ENCODE results near the gene UBE2F. TPM values are rescaled to one million over a fixed set of nuclear protein-coding genes. Genes with fewer than 3 reads are reported as not detected.
"Not testable (repeated sequence)": the region's sequence is repeated elsewhere in the genome, so short reads cannot be mapped to it uniquely, and the experiment has no call there.

Gene UBE2F
- polyA plus RNA-seq, 3 donors: 51.1 to 120 (median 117) TPM

GRCh38 chr2:237980751-237981150 is 13.9 kb downstream of the UBE2F start:
- peaks cover 20 to 63% of the 10 kb centered on the region in 2 donors for H3K36me3 ChIP-seq (replicated peaks in 1 of 2; ENCODE audit: control insufficient read depth in 1 of 2, insufficient read depth in 2 of 2, low read length in 2 of 2)
- H3K27ac ChIP-seq (ENCODE audit: low read depth in 1 of 2, low read length in 2 of 2): peak overlapping the region in 1 of 2 donors; percentile 33
- no peaks in the 10 kb centered on the region for H3K27me3 ChIP-seq (ENCODE audit: control insufficient read depth in 2 of 2, insufficient read depth in 2 of 2, low read length in 2 of 2)
- H3K4me1 ChIP-seq (ENCODE audit: control insufficient read depth in 1 of 2, insufficient read depth in 2 of 2, low read length in 2 of 2): peaks cover 7 to 19% of the 10 kb centered on the region in 2 donors
- 7% methylated on average over 3 of the region's 6 CpGs for WGBS (ENCODE audit: insufficient coverage)
- TF ChIP-seq CTCF (IDR thresholded peaks at IDR 0.05): no peak
- H3K9ac ChIP-seq (ENCODE audit: insufficient read depth, low read length, poor library complexity, severe bottlenecking): peak overlapping the region; percentile 15
- peaks cover 100% of the 10 kb centered on the region for H4K20me1 ChIP-seq (ENCODE audit: insufficient read depth, low read length)
- H3K79me2 ChIP-seq (ENCODE audit: insufficient read depth, low read length): peaks cover 89% of the 10 kb centered on the region
- Mint-ChIP-seq H3K27ac (peak overlapping the region in 3 of 7 donors; percentile 17 to 31 (median 25)), H3K4me1 (peaks cover 50% of the 10 kb centered on the region), H3K27me3 (ENCODE audit: low read depth in 3 of 3) (peaks cover 0 to 2% (median 2%) of the 10 kb centered on the region in 3 donors), H3K4me3 (no peak overlapping the region), H3K9me3 (no peaks in the 10 kb centered on the region), H3K36me3 (peaks cover 43 to 53% of the 10 kb centered on the region in 2 donors)
- no peaks in the 10 kb centered on the region for H3K9me3 ChIP-seq (replicated peaks in 1 of 2; ENCODE audit: control insufficient read depth in 1 of 2, insufficient read depth in 1 of 2, low read length in 2 of 2)
- DNase-seq: no peak
- H3K4me3 ChIP-seq (replicated peaks in 1 of 3; ENCODE audit: low read depth in 2 of 3, low read length in 3 of 3): no peak overlapping the region
- H3K4me2 ChIP-seq (replicated peaks; ENCODE audit: extremely low read depth, low read length, poor library complexity, severe bottlenecking): peak overlapping the region; percentile 7
- intact Hi-C loops (cut with micrococcal nuclease): no loop called here
- H2AFZ ChIP-seq (ENCODE audit: insufficient read depth, low read depth, low read length, poor library complexity, severe bottlenecking): no peak overlapping the region

GRCh38 chr2:237981621-237982020 is 14.8 kb downstream of the UBE2F start:
- H3K36me3 ChIP-seq (replicated peaks in 1 of 2; ENCODE audit: control insufficient read depth in 1 of 2, insufficient read depth in 2 of 2, low read length in 2 of 2): peaks cover 15 to 54% of the 10 kb centered on the region in 2 donors
- peaks cover 100% of the 10 kb centered on the region for H4K20me1 ChIP-seq (ENCODE audit: insufficient read depth, low read length)
- H3K4me3 Mint-ChIP-seq; H3K4me2 ChIP-seq (replicated peaks; ENCODE audit: extremely low read depth, low read length, poor library complexity, severe bottlenecking); intact Hi-C loops (cut with micrococcal nuclease); H3K9me3 ChIP-seq (replicated peaks in 1 of 2; ENCODE audit: control insufficient read depth in 1 of 2, insufficient read depth in 1 of 2, low read length in 2 of 2); H3K4me3 ChIP-seq (replicated peaks in 1 of 3; ENCODE audit: low read depth in 2 of 3, low read length in 3 of 3); H3K27me3 ChIP-seq (ENCODE audit: control insufficient read depth in 2 of 2, insufficient read depth in 2 of 2, low read length in 2 of 2); H3K27ac Mint-ChIP-seq; H2AFZ ChIP-seq (ENCODE audit: insufficient read depth, low read depth, low read length, poor library complexity, severe bottlenecking); DNase-seq; H3K27me3 Mint-ChIP-seq (ENCODE audit: low read depth in 3 of 3); H3K9ac ChIP-seq (ENCODE audit: insufficient read depth, low read length, poor library complexity, severe bottlenecking); H3K9me3 Mint-ChIP-seq; H3K27ac ChIP-seq (ENCODE audit: low read depth in 1 of 2, low read length in 2 of 2): not testable (repeated sequence)
- Mint-ChIP-seq H3K4me1 (peaks cover 50% of the 10 kb centered on the region), H3K36me3 (peaks cover 34 to 49% of the 10 kb centered on the region in 2 donors)
- peaks cover 89% of the 10 kb centered on the region for H3K79me2 ChIP-seq (ENCODE audit: insufficient read depth, low read length)
- 100% methylated on average over 3 of the region's 5 CpGs for WGBS (ENCODE audit: insufficient coverage)
- peaks cover 7 to 19% of the 10 kb centered on the region in 2 donors for H3K4me1 ChIP-seq (ENCODE audit: control insufficient read depth in 1 of 2, insufficient read depth in 2 of 2, low read length in 2 of 2)
